Measurements from ENCODE around the gene ATP10A.

GRCh38 chr15:25694823-25695312, 168.3 kb downstream of the ATP10A start:
- TF ChIP-seq POLR2A (IDR thresholded peaks at IDR 0.05; ENCODE audit: control extremely low read depth in 1 of 2, low read depth in 2 of 2, low read length in 2 of 2) (no peak), EZH2 (IDR thresholded peaks at IDR 0.05; ENCODE audit: low read depth, low read length, severe bottlenecking) (no peak), KDM1A (IDR thresholded peaks at IDR 0.05; ENCODE audit: borderline replicate concordance, low read length) (no peak), RBBP5 (IDR thresholded peaks at IDR 0.05; ENCODE audit: borderline replicate concordance, low read depth, low read length) (no peak)
- TF ChIP-seq, protein P1, sequence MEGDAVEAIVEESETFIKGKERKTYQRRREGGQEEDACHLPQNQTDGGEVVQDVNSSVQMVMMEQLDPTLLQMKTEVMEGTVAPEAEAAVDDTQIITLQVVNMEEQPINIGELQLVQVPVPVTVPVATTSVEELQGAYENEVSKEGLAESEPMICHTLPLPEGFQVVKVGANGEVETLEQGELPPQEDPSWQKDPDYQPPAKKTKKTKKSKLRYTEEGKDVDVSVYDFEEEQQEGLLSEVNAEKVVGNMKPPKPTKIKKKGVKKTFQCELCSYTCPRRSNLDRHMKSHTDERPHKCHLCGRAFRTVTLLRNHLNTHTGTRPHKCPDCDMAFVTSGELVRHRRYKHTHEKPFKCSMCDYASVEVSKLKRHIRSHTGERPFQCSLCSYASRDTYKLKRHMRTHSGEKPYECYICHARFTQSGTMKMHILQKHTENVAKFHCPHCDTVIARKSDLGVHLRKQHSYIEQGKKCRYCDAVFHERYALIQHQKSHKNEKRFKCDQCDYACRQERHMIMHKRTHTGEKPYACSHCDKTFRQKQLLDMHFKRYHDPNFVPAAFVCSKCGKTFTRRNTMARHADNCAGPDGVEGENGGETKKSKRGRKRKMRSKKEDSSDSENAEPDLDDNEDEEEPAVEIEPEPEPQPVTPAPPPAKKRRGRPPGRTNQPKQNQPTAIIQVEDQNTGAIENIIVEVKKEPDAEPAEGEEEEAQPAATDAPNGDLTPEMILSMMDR (IDR thresholded peaks at IDR 0.05; ENCODE audit: control extremely low read depth in 1 of 3, insufficient read depth in 1 of 3, low read depth in 1 of 3, low read length in 3 of 3), result no peak

Measured in H1 (cell line).